CD4-positive, CD25-positive, alpha-beta regulatory T cell (primary cell): Measurements from ENCODE around the gene CENPM. TPM values are rescaled to one million over a fixed set of nuclear protein-coding genes. Genes with fewer than 3 reads are reported as not detected.

Experiments
- ATAC-seq, 2 donors: fragments of 150-1000 bp; cut with Tn5 transposase; one replicate each; pipeline ENCODE4 v1.10.0; 2021; ENCODE audit warnings: low read depth in 2 of 2, moderate number of reproducible peaks in 2 of 2, moderate library complexity in 1 of 2
- DNase-seq, 3 donors: peaks; one replicate each; pipeline versions ENCODE4 v3.0.0 to v3.0.0-alpha.2; 2012 to 2022; ENCODE audit warnings: mixed read lengths in 1 of 3
- H3K27ac ChIP-seq: one replicate; pipeline ENCODE4 v1.7.0; 2013; ENCODE audit warnings: mild to moderate bottlenecking, low read length; ENCODE audit not compliant: insufficient read depth, poor library complexity, severe bottlenecking
- H3K27me3 ChIP-seq: one replicate; pipeline ENCODE4 v1.7.0; 2013; ENCODE audit warnings: low read length; ENCODE audit not compliant: control insufficient read depth, insufficient read depth
- H3K36me3 ChIP-seq: one replicate; pipeline ENCODE4 v1.7.0; 2013; ENCODE audit warnings: mild to moderate bottlenecking, low read length, moderate library complexity; ENCODE audit not compliant: control insufficient read depth, insufficient read depth
- H3K4me1 ChIP-seq: 2 replicates; pipeline ENCODE4 v1.7.0; 2013; ENCODE audit warnings: mild to moderate bottlenecking, low read length; ENCODE audit not compliant: insufficient read depth, control insufficient read depth, poor library complexity, severe bottlenecking
- H3K4me3 ChIP-seq: one replicate; pipeline ENCODE4 v1.7.0; 2013; ENCODE audit warnings: low read depth, mild to moderate bottlenecking, low read length, moderate library complexity
- H3K9me3 ChIP-seq, 2 experiments: 1 replicate in 1 of 2; 2 replicates in 1 of 2; pipeline ENCODE4 v1.7.0; 2013; ENCODE audit warnings: low read length in 2 of 2, mild to moderate bottlenecking in 1 of 2, moderate library complexity in 1 of 2; ENCODE audit not compliant: control insufficient read depth in 2 of 2
- H3K27ac Mint-ChIP-seq, 3 donors: one replicate each; pipeline ENCODE4 v1.8.0; 2020 to 2022; ENCODE audit warnings: mild to moderate bottlenecking in 3 of 3, mixed read lengths in 3 of 3, moderate library complexity in 2 of 3
- H3K27me3 Mint-ChIP-seq: one replicate; pipeline ENCODE4 v1.8.0; 2022; ENCODE audit warnings: mild to moderate bottlenecking, mixed read lengths
- H3K36me3 Mint-ChIP-seq: one replicate; pipeline ENCODE4 v1.8.0; 2020; ENCODE audit warnings: mixed read lengths
- H3K4me1 Mint-ChIP-seq, 4 donors: one replicate each; pipeline ENCODE4 v1.8.0; 2020 to 2022; ENCODE audit warnings: mixed read lengths in 4 of 4, mild to moderate bottlenecking in 1 of 4
- H3K4me3 Mint-ChIP-seq, 4 donors: one replicate each; pipeline ENCODE4 v1.8.0; 2020 to 2022; ENCODE audit warnings: mild to moderate bottlenecking in 4 of 4, mixed read lengths in 4 of 4, moderate library complexity in 3 of 4
- H3K9me3 Mint-ChIP-seq, 7 donors: one replicate each; pipeline ENCODE4 v1.8.0; 2020 to 2022; ENCODE audit warnings: mixed read lengths in 7 of 7, mild to moderate bottlenecking in 3 of 7, moderate library complexity in 2 of 7
- polyA plus RNA-seq, 4 donors: library from polyadenylated mRNA; unstranded; fragments of 300-500 nt; fragmentation: Illumina TruSeq; gene quantifications; one replicate each; pipeline ENCODE4 v1.2.3, GENCODE V29; 2021
- total RNA-seq: library from RNA; stranded (reverse); gene quantifications from one replicate; pipeline ENCODE4 v1.2.3, GENCODE V29; 2022

Gene CENPM
- total and polyA plus RNA-seq, 5 donors from 2014 or later = 33.9 to 75.7 (median 64.4) TPM

DNA sequence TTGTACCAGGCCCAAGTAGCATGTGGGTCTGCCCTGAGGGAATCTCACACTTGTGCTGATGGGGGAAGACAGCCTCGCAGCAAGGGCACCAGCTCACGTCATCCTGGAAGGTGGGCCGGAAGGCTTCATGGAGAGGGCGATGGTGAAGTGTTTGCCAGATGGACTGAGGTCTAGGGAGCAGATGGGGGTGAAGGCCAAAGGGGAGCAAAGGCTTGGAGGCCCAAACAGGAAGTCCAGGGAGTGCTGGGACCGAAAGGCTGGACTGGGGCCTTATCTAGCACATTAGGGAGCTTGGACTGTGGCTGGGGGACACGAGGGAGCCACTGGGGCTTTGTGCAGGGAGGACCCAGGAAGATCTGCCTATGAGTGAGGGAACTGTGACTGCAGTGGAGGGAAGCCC lies 19.1 kb downstream of the CENPM start:
- no peak for DNase-seq
- H3K4me3 Mint-ChIP-seq = peak overlapping the region; percentile 70 to 83 (median 75)
- Histone ChIP-seq H3K9me3 (no peaks in the 10 kb centered on the region), H3K4me3 (no peak overlapping the region), H3K4me1 (peaks cover 12% of the 10 kb centered on the region), H3K27me3 (no peaks in the 10 kb centered on the region), H3K36me3 (no peaks in the 10 kb centered on the region), H3K27ac (no peak overlapping the region)
- peak overlapping the region; percentile 62 to 96 (median 78) for H3K27ac Mint-ChIP-seq
- H3K36me3 Mint-ChIP-seq = no peaks in the 10 kb centered on the region
- H3K27me3 Mint-ChIP-seq = peaks cover 13% of the 10 kb centered on the region
- ATAC-seq = no peak
- peaks cover 0 to 32% (median 4%) of the 10 kb centered on the region in 4 donors for H3K4me1 Mint-ChIP-seq
- H3K9me3 Mint-ChIP-seq = no peaks in the 10 kb centered on the region

DNA sequence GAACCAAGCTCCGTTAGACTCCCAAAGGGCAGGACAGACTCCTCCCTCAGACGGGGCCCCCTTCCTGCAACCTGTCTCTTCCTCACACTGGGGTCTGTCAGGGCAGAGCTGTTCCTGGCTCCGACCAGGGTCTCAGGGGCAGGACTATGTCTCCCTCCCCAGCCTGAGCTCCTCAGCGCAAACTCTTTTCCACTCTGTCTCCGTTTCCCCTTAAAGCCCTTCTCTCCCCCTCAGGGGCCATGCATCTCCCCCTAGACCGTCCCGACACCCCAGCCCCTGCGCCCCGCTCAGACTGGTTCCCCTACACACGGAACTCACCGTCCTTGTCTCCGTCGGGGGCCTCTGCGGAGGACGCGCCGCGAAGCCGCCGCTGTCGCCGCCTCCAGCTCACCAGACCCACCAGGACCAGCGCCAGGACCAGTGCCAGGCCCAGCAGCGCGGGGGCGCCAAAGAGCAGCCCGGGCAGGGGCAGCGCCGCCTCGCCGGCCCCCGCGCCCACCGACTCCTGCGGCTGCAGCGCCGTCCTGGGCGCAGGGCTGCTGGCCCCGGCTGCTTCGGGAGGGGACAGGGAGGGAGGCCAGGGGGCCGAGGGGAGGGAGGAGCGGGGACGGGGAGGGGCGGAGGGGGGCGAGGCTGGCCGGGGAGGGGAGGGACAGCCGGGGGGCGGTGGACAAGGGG lies 21.0 kb downstream of the CENPM start:
- Histone ChIP-seq H3K4me3 (peak overlapping the region; percentile 55), H3K36me3 (no peaks in the 10 kb centered on the region), H3K27ac (peak overlapping the region; percentile 23), H3K4me1 (peaks cover 12% of the 10 kb centered on the region), H3K9me3 (no peaks in the 10 kb centered on the region), H3K27me3 (no peaks in the 10 kb centered on the region)
- DNase-seq (peak; percentile 61 to 79 (median 72)), ATAC-seq (peak; percentile 77 to 79)
- H3K4me3 Mint-ChIP-seq = peak overlapping the region; percentile 82 to 89 (median 87)
- H3K9me3 Mint-ChIP-seq = no peaks in the 10 kb centered on the region
- H3K27me3 Mint-ChIP-seq = peaks cover 24% of the 10 kb centered on the region
- peaks cover 0 to 32% (median 4%) of the 10 kb centered on the region in 4 donors for H3K4me1 Mint-ChIP-seq
- no peaks in the 10 kb centered on the region for H3K36me3 Mint-ChIP-seq
- H3K27ac Mint-ChIP-seq = peak overlapping the region in 2 of 3 donors; percentile 38 to 75

DNA sequence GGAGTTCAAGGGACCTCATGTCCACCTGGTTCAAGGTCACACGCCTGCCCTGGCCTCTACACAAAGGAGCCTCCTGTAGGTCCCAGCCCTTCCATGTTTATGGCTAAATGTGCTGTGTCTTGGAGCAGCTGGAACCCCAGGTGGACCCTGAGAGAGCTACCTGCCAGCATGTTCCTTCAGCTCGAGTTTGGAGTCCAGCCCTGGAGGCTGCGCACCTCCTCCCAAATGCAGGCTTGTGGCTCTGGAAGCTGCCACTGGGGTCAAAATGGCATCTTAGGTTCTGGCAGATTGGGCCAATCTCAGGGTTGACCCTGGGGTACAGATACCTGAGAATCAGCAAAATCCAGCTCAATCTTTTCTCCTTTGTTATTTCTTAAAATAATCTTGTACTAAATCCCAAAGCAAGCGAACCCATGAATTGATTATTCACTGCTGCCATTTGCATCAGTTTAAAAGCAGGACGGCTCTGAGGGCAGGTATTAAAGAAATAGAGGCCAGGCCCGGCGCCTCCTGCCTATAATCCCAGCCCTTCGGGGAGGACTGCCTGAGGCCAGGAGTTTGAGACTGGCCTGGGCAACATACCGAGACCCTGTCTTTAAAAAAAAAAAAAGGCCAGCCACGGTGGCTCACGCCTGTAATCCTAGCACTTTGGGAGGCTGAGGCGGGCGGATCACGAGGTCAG lies 23.2 kb downstream of the CENPM start:
- Histone ChIP-seq H3K4me1 (peaks cover 25% of the 10 kb centered on the region), H3K27me3 (no peaks in the 10 kb centered on the region), H3K9me3 (no peaks in the 10 kb centered on the region), H3K36me3 (no peaks in the 10 kb centered on the region), H3K27ac (no peak overlapping the region), H3K4me3 (no peak overlapping the region)
- peaks cover 0 to 38% (median 7%) of the 10 kb centered on the region in 4 donors for H3K4me1 Mint-ChIP-seq
- H3K36me3 Mint-ChIP-seq = no peaks in the 10 kb centered on the region
- no peaks in the 10 kb centered on the region for H3K9me3 Mint-ChIP-seq
- H3K4me3 Mint-ChIP-seq = no peak overlapping the region
- no peak for DNase-seq
- H3K27ac Mint-ChIP-seq = peak overlapping the region in 1 of 3 donors; percentile 75
- H3K27me3 Mint-ChIP-seq = peaks cover 24% of the 10 kb centered on the region
- ATAC-seq = no peak

DNA sequence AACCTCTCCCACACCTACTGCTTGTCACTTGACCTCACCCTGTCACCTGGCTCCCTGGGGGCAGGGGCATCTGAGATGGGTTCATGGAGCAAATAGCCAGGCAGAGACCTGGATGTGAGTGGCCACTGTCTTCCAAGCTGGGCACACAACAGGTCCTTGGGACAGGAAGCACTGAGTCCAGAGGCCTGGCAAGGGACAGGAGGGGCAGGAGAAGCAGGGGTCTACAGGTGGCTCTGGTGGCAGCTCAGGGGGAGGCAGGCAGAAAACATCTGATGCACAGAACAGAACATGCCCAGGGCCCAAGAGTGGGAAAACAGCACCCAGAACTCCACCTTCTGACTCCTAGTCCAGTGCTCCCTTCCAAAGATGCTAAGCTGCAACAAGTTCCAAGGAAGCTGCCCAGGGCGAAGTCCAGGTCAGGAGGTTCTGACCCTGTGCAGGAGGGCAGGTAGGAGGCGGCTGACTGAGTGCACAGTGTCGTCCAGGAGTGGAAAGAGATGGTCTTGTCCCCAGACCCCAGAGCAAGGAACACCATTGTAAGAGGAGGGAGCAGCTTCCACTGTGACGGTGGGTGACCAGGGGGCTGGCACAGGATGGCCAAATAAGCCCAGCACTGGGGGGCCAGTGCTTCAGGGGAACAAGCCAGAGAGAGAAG lies 23.9 kb downstream of the CENPM start:
- H3K27me3 ChIP-seq = no peaks in the 10 kb centered on the region
- Mint-ChIP-seq H3K36me3 (no peaks in the 10 kb centered on the region), H3K9me3 (no peaks in the 10 kb centered on the region), H3K4me1 (peaks cover 0 to 38% (median 7%) of the 10 kb centered on the region in 4 donors), H3K27ac (peak overlapping the region in 1 of 3 donors; percentile 77), H3K4me3 (peak overlapping the region in 2 of 4 donors; percentile 32 to 54), H3K27me3 (peaks cover 27% of the 10 kb centered on the region)
- no peak for ATAC-seq
- H3K4me1 ChIP-seq = peaks cover 28% of the 10 kb centered on the region
- DNase-seq = no peak
- no peak overlapping the region for H3K27ac ChIP-seq
- H3K36me3 ChIP-seq = no peaks in the 10 kb centered on the region
- H3K4me3 ChIP-seq = no peak overlapping the region
- H3K9me3 ChIP-seq = no peaks in the 10 kb centered on the region

DNA sequence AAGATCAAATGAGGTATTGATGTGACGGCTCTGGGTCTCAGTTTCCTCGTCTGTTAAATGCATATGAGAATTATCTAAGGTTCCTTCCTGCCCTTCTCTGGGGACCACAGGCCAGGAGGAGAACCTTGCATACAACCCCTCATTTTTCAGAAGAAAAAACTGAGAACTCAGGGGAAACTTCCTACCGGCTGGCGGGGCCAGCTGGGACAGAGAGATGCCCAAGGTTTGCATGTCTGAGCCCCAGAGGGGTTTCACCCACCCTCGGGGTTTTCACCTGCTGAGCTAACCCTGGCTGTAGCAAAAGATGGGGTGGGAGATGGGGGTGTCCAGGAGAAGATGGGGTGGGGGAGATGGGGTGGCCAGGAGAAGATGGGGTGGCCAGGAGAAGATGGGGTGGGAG lies 24.6 kb downstream of the CENPM start:
- Mint-ChIP-seq H3K4me3 (peak overlapping the region in 2 of 4 donors; percentile 38 to 67), H3K4me1 (peaks cover 0 to 37% (median 6%) of the 10 kb centered on the region in 4 donors), H3K36me3 (no peaks in the 10 kb centered on the region), H3K27ac (no peak overlapping the region), H3K9me3 (no peaks in the 10 kb centered on the region), H3K27me3 (peaks cover 30% of the 10 kb centered on the region)
- Histone ChIP-seq H3K36me3 (no peaks in the 10 kb centered on the region), H3K4me1 (peaks cover 34% of the 10 kb centered on the region), H3K4me3 (no peak overlapping the region), H3K27me3 (no peaks in the 10 kb centered on the region), H3K27ac (no peak overlapping the region), H3K9me3 (no peaks in the 10 kb centered on the region)
- DNase-seq = no peak
- ATAC-seq = no peak

DNA sequence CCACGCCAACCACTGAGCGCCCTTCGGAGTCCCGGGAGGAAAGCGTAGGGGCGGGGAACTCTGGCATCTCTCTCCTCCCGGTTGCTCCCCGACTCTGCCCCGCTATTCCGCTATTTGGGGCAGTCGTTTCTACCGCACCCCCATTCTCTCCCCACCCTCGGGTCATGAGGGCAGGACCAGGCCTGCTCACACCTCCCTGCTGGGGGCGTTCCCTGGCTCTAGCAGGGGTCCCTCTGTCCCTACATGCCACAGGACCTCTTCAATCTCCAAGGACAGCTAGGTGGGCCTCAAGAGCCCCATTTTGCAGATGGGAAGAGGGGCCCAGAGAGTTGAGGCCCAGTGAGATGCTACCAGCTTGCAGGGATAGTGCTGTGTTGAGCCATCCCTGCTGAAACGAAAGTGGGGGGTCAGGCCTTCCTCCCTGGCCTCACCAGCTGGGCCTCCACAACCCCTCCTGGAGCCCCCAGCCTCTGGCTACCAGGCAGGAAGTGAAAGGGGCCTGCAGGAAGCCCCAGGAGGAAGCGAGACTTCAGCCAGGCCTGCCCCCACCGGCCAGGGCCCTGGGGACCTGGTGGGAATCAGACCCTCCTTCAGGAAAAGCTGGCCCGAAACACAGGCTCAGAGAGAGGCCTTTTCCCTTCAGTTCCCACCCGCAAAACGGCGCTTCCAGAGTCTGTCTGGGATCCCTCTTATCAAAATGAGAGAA lies 26.5 kb downstream of the CENPM start:
- Histone ChIP-seq H3K4me1 (peaks cover 28% of the 10 kb centered on the region), H3K9me3 (no peaks in the 10 kb centered on the region), H3K27ac (no peak overlapping the region), H3K4me3 (no peak overlapping the region), H3K36me3 (no peaks in the 10 kb centered on the region), H3K27me3 (peaks cover 5% of the 10 kb centered on the region)
- peaks cover 43% of the 10 kb centered on the region for H3K27me3 Mint-ChIP-seq
- no peak for ATAC-seq
- no peak for DNase-seq
- peak overlapping the region; percentile 16 to 79 (median 66) for H3K4me3 Mint-ChIP-seq
- H3K9me3 Mint-ChIP-seq = no peaks in the 10 kb centered on the region
- no peaks in the 10 kb centered on the region for H3K36me3 Mint-ChIP-seq
- H3K27ac Mint-ChIP-seq = peak overlapping the region in 1 of 3 donors; percentile 81
- H3K4me1 Mint-ChIP-seq = peaks cover 0 to 40% (median 9%) of the 10 kb centered on the region in 4 donors
